SK-N-SH treated with all-trans-retinoic acid at 6 μM for 48 hours (cell line): ENCODE data around the gene EP400.

Experiments
- ARNTL ChIP-seq: fragments of 450-650 bp; formaldehyde crosslinking; IDR thresholded peaks from 2 replicates; pipeline ENCODE4 v1.5.0; 2020; ENCODE audit warnings: low read depth, mild to moderate bottlenecking, moderate library complexity, borderline replicate concordance
- BACH2 ChIP-seq: fragments of 250-450 bp; sonication (Bioruptor Pico); IDR thresholded peaks from 2 replicates; pipeline ENCODE4 v1.9.0; 2021; ENCODE audit warnings: mild to moderate bottlenecking, borderline replicate concordance
- CSDC2 ChIP-seq: fragments of 250-450 bp; sonication (Bioruptor Pico); IDR thresholded peaks from 2 replicates; pipeline ENCODE4 v1.5.0; 2020; ENCODE audit warnings: mild to moderate bottlenecking, moderate library complexity
- ESRRG ChIP-seq: fragments of 250-450 bp; sonication (Bioruptor Pico); IDR thresholded peaks from 2 replicates; pipeline ENCODE4 v1.6.1; 2021; ENCODE audit warnings: mild to moderate bottlenecking
- GLIS3 ChIP-seq: fragments of 250-450 bp; sonication (Bioruptor Pico); IDR thresholded peaks from 2 replicates; pipeline ENCODE4 v1.5.0; 2020; ENCODE audit warnings: mild to moderate bottlenecking, moderate library complexity
- ISL1 ChIP-seq: fragments of 250-450 bp; sonication (Bioruptor Pico); IDR thresholded peaks from 2 replicates; pipeline ENCODE4 v2.1.2; 2022; ENCODE audit warnings: mild to moderate bottlenecking, moderate library complexity
- RARB ChIP-seq: fragments of 250-450 bp; sonication (Bioruptor Pico); IDR thresholded peaks from 2 replicates; pipeline ENCODE4 v1.8.0; 2021; ENCODE audit warnings: mild to moderate bottlenecking, moderate library complexity
- SNAI2 ChIP-seq: fragments of 250-450 bp; sonication (Bioruptor Pico); IDR thresholded peaks from 2 replicates; pipeline ENCODE4 v1.5.0; 2020; ENCODE audit warnings: mild to moderate bottlenecking, moderate library complexity
- TSHZ2 ChIP-seq: fragments of 250-450 bp; sonication (Bioruptor Pico); IDR thresholded peaks from 2 replicates; pipeline ENCODE4 v1.5.0; 2020; ENCODE audit warnings: mild to moderate bottlenecking, moderate library complexity
- ZNF565 ChIP-seq: fragments of 450-650 bp; formaldehyde crosslinking; conservative IDR thresholded peaks from 2 replicates; pipeline ENCODE4 v1.5.0; 2020; ENCODE audit warnings: low read depth, mild to moderate bottlenecking, moderate library complexity
- ZNF70 ChIP-seq: fragments of 450-650 bp; formaldehyde crosslinking; IDR thresholded peaks from 2 replicates; pipeline ENCODE4 v1.5.0; 2020; ENCODE audit warnings: mild to moderate bottlenecking, moderate library complexity
- TF ChIP-seq, protein P1 (sequence below): fragments of 250-450 bp; sonication (Bioruptor Pico); IDR thresholded peaks from 2 replicates; pipeline ENCODE4 v1.8.0; 2020; ENCODE audit warnings: mild to moderate bottlenecking, moderate library complexity, borderline replicate concordance

DNA sequence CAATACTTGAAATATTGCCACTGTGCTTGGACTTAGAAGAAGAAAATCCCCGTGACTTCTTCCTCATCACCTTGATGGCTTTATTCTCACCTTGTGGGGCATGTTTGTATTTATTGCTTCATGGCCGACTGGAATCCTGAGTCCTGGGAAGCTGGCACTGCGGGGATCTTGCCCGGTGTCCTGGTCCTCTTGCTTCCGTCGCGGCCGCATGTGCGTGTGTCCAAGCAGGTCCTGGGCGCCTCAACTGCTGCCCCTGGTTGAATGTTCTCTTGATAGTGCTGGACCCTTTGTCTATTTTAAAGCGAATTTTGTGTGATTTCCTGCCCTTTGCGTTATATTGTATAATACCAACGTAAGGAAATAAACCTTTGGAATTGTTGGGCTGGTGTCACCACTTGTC, 27.0 kb upstream of the EP400 start:
- no peak for TF ChIP-seq ZNF70 (CRISPR knock-in tag)
- TF ChIP-seq, protein P1, sequence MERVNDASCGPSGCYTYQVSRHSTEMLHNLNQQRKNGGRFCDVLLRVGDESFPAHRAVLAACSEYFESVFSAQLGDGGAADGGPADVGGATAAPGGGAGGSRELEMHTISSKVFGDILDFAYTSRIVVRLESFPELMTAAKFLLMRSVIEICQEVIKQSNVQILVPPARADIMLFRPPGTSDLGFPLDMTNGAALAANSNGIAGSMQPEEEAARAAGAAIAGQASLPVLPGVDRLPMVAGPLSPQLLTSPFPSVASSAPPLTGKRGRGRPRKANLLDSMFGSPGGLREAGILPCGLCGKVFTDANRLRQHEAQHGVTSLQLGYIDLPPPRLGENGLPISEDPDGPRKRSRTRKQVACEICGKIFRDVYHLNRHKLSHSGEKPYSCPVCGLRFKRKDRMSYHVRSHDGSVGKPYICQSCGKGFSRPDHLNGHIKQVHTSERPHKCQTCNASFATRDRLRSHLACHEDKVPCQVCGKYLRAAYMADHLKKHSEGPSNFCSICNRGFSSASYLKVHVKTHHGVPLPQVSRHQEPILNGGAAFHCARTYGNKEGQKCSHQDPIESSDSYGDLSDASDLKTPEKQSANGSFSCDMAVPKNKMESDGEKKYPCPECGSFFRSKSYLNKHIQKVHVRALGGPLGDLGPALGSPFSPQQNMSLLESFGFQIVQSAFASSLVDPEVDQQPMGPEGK: no peak
- TF ChIP-seq BACH2 (CRISPR knock-in tag): no peak
- no peak for TF ChIP-seq RARB
- TF ChIP-seq ISL1: no peak
- no peak for TF ChIP-seq CSDC2 (CRISPR knock-in tag)
- no peak for TF ChIP-seq SNAI2 (CRISPR knock-in tag)
- no peak for TF ChIP-seq GLIS3 (CRISPR knock-in tag)
- TF ChIP-seq ZNF565: no peak
- no peak for TF ChIP-seq ARNTL (CRISPR knock-in tag)
- TF ChIP-seq TSHZ2: no peak
- TF ChIP-seq ESRRG (CRISPR knock-in tag): no peak
